ENCODE measurements around the gene BCAS1. TPM values are rescaled to one million over a fixed set of nuclear protein-coding genes. Genes with fewer than 3 reads are reported as not detected.

The BCAS1 gene
- total RNA-seq, 6 experiments from 2014 or later = 0.07 to 0.43 (median 0.15) TPM; not detected in 2

DNA sequence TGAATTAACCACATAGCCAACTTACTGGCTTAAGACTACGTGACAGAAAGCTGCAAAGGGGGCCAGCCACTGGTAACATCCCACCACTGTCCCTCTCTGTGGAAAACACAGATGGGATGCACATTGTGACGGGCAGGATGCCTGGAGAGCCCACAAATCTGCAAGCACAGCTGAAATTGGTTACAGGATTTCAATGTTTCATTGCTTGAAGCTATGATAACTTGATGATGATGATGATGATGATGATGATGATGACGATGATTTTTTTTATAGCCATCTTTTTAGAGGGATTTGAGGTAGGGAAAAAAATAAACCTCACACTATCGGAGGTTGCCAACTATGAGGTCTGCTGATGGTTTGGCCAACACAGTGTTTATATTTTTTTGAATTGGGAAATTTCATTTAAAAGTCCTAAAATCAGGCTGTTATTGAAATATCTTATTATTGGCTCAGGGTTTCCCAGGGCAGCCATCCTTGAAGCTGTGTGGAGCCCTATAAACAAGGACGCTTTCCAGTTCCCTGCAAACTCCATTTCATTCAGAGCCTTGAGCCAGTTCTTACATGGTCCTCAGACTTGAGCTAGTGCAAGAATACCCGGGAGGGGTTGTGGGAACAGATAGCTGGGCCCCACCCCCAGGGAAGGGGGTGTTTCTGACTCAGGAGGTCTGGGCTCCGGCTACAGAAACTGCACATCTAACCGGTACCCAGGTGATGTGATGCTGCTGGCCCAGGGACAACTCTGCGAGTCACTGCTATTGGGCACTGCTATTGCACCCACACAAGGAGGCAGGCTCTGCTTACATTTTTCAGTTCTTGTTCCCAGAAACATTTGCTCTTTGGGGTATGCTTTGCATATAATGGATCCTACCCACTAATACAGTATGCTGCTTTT, 27.1 kb downstream of the BCAS1 start:
- 83% methylated on average over 7 of the region's 9 CpGs for WGBS (ENCODE audit: insufficient coverage, low coverage, low lambda C conversion rate, missing lambda C conversion rate)
- Histone ChIP-seq H3K9me3 (no peaks in the 10 kb centered on the region), H3K27me3 (no peaks in the 10 kb centered on the region), H3K36me3 (no peaks in the 10 kb centered on the region), H3K4me3 (no peak overlapping the region), H3K27ac (no peak overlapping the region), H3K4me1 (no peaks in the 10 kb centered on the region)
- intact Hi-C loops (cut with DNase I) = no loop called here
- TF ChIP-seq, protein P1, sequence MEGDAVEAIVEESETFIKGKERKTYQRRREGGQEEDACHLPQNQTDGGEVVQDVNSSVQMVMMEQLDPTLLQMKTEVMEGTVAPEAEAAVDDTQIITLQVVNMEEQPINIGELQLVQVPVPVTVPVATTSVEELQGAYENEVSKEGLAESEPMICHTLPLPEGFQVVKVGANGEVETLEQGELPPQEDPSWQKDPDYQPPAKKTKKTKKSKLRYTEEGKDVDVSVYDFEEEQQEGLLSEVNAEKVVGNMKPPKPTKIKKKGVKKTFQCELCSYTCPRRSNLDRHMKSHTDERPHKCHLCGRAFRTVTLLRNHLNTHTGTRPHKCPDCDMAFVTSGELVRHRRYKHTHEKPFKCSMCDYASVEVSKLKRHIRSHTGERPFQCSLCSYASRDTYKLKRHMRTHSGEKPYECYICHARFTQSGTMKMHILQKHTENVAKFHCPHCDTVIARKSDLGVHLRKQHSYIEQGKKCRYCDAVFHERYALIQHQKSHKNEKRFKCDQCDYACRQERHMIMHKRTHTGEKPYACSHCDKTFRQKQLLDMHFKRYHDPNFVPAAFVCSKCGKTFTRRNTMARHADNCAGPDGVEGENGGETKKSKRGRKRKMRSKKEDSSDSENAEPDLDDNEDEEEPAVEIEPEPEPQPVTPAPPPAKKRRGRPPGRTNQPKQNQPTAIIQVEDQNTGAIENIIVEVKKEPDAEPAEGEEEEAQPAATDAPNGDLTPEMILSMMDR (IDR thresholded peaks at IDR 0.05) = no peak
- ATAC-seq = no peak
- no peak for DNase-seq

DNA sequence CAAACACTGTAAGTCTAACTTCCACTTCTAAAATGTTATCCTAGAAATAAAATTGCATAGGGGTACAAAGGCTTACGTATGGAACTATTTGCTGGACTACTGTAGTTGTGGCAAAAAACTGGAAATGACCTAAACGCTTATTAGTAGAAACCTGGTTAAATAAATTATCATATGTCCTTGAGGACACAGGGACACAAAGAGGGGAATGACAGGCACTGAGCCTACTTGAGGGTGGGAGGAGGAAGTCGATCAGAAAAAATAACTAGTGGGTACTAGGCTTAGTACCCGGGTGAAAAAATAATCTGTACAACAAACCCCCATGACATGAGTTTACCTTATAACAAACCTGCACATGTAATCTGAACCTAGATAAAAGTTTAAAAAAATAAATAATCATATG, 28.4 kb downstream of the BCAS1 start:
- Histone ChIP-seq H3K27me3 (no peaks in the 10 kb centered on the region), H3K9me3 (no peaks in the 10 kb centered on the region), H3K4me3 (no peak overlapping the region), H3K36me3 (no peaks in the 10 kb centered on the region), H3K27ac (no peak overlapping the region), H3K4me1 (no peaks in the 10 kb centered on the region)
- intact Hi-C loops (cut with DNase I) = no loop called here
- TF ChIP-seq POLR2A (IDR thresholded peaks at IDR 0.05) = no peak
- TF ChIP-seq, protein P1 (IDR thresholded peaks at IDR 0.05) = no peak
- DNase-seq (no peak), ATAC-seq (no peak)
- 73% methylated on average over 4 of the region's 4 CpGs for WGBS (ENCODE audit: insufficient coverage, low coverage, low lambda C conversion rate, missing lambda C conversion rate)

DNA sequence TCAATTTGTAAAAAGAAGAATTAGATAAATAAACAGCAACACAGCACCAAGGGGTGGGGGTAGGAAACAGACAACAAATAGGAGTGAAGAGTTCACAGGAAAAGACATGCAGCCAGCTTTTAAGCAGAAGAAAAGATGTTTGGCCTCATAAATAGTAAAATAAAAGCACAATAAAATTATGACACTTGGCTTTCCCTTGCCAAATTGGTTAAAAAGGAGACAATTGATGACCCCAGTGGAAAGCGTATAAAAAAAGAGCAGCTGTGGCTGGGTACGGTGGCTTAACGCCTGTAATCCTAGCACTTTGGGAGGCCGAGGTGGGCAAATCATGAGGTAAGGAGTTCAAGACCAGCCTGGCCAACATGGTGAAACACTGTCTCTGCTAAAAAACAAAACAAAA, 29.1 kb downstream of the BCAS1 start:
- no peak for DNase-seq
- Histone ChIP-seq H3K4me1 (no peaks in the 10 kb centered on the region), H3K27ac (no peak overlapping the region), H3K9me3 (no peaks in the 10 kb centered on the region), H3K36me3 (no peaks in the 10 kb centered on the region), H3K4me3 (no peak overlapping the region), H3K27me3 (no peaks in the 10 kb centered on the region)
- 86% methylated on average over 4 of the region's 4 CpGs for WGBS (ENCODE audit: insufficient coverage, low coverage, low lambda C conversion rate, missing lambda C conversion rate)
- intact Hi-C loops (cut with DNase I) = no loop called here
- TF ChIP-seq, protein P1 (IDR thresholded peaks at IDR 0.05) = no peak
- TF ChIP-seq POLR2A (IDR thresholded peaks at IDR 0.05) = no peak
- ATAC-seq = no peak

DNA sequence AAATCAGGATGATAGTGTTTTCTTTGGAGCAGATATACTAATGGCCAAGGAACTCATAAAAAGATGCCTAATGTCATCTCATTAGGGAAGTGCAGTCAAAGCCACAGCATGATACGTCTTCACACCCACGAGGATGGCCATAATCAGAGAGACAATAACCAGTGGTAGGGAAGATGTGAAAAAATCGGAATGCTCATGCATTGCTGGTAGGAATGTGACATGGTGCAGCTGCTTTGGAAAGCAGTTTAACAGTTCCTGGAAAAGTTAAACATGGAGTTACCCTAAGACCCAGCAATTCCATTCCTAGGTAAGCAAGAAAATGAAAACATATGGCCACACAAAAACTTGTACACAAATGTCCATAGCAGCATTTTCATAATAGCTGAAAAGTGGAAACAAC, 29.9 kb downstream of the BCAS1 start:
- intact Hi-C loops (cut with DNase I) = no loop called here
- TF ChIP-seq, protein P1 (IDR thresholded peaks at IDR 0.05) = no peak
- no peak for TF ChIP-seq POLR2A (IDR thresholded peaks at IDR 0.05)
- H3K27ac ChIP-seq = no peak overlapping the region
- no peak overlapping the region for H3K4me3 ChIP-seq
- 42% methylated on average over 3 of the region's 3 CpGs for WGBS (ENCODE audit: insufficient coverage, low coverage, low lambda C conversion rate, missing lambda C conversion rate)
- H3K9me3 ChIP-seq = no peaks in the 10 kb centered on the region
- no peaks in the 10 kb centered on the region for H3K36me3 ChIP-seq
- DNase-seq (no peak), ATAC-seq (no peak)
- no peaks in the 10 kb centered on the region for H3K4me1 ChIP-seq
- no peaks in the 10 kb centered on the region for H3K27me3 ChIP-seq

Data from right lobe of liver (tissue), 6 donors.